ENCODE results near the gene RPAIN. TPM values are rescaled to one million over a fixed set of nuclear protein-coding genes. Genes with fewer than 3 reads are reported as not detected.

RPAIN gene
- total RNA-seq, 1 donor from 2014 or later = 52.2 TPM

DNA sequence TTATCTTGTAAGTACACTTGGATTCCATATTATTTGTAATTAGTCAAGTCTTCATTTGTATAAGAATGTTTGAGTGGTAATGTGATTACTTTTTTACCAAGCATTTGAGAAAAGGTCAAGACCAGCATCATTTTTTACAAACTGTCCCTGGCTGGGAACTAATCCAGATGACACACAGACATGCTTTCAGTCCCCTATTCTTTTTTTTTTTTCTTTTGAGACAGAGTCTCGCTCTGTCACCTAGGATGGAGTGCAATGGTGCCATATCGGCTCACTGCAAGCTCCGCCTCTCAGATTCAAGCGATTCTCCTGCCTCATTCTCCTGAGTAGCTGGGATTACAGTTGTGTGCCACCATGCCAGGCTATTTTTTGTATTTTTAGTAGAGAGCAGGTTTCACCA lies 61.5 kb downstream of the RPAIN start:
- intact Hi-C loops (cut with micrococcal nuclease) = no loop called here

Other genes with a start within 250 kb of the RPAIN start
- gene ZNF594, start 228.3 kb upstream of the RPAIN start, total RNA-seq = 8.8 and 10.9 TPM in 2 replicates
- gene SCIMP, start 185.3 kb upstream of the RPAIN start, total RNA-seq = not detected in 2 replicates
- 38.9 and 39.1 TPM in 2 replicates for gene RABEP1, start 137.9 kb upstream of the RPAIN start, total RNA-seq
- gene NUP88, start 520 bp upstream of the RPAIN start, total RNA-seq = 77.5 and 84.6 TPM in 2 replicates
- gene C1QBP, start 19.0 kb downstream of the RPAIN start, total RNA-seq = 156 and 164 TPM in 2 replicates
- 21.2 and 21.6 TPM in 2 replicates for gene DHX33, start 48.8 kb downstream of the RPAIN start, total RNA-seq
- gene DERL2, start 66.0 kb downstream of the RPAIN start, total RNA-seq = 89.8 and 98.0 TPM in 2 replicates
- gene MIS12, start 66.4 kb downstream of the RPAIN start, total RNA-seq = 35.6 and 37.4 TPM in 2 replicates
- gene NLRP1, start 164.3 kb downstream of the RPAIN start, total RNA-seq = 67.9 and 69.0 TPM in 2 replicates